WTC11 (cell line): ENCODE data around the gene ASTN1.

Source experiments
- CBFB ChIP-seq: sonication (generic); formaldehyde crosslinking; IDR thresholded peaks from 2 replicates; pipeline ENCODE4 v1.8.1; 2022; ENCODE audit warnings: mild to moderate bottlenecking, low read depth, missing genetic modification reagents
- SMAD3 ChIP-seq: sonication (generic); formaldehyde crosslinking; IDR thresholded peaks from 2 replicates; pipeline ENCODE4 v1.8.0; 2022; ENCODE audit warnings: missing genetic modification reagents, mild to moderate bottlenecking, borderline replicate concordance
- TF ChIP-seq, protein P1 (sequence below): fragments of 200-600 bp; IDR thresholded peaks from 2 replicates; pipeline ENCODE4 v1.8.0; 2022; ENCODE audit warnings: antibody characterized with exemption
- TF ChIP-seq, protein P2 (sequence below): sonication (generic); formaldehyde crosslinking; IDR thresholded peaks from 2 replicates; pipeline ENCODE4 v1.8.1; 2022; ENCODE audit warnings: low read depth, mild to moderate bottlenecking, moderate library complexity, missing genetic modification reagents, borderline replicate concordance
- TF ChIP-seq, protein P3 (sequence below): sonication (generic); formaldehyde crosslinking; IDR thresholded peaks from 2 replicates; pipeline ENCODE4 v1.8.0; 2022; ENCODE audit warnings: mild to moderate bottlenecking, missing genetic modification reagents
- TF ChIP-seq, protein P4 (sequence below): sonication (generic); formaldehyde crosslinking; IDR thresholded peaks from 2 replicates; pipeline ENCODE4 v1.8.0; 2022; ENCODE audit warnings: mild to moderate bottlenecking, missing genetic modification reagents

DNA sequence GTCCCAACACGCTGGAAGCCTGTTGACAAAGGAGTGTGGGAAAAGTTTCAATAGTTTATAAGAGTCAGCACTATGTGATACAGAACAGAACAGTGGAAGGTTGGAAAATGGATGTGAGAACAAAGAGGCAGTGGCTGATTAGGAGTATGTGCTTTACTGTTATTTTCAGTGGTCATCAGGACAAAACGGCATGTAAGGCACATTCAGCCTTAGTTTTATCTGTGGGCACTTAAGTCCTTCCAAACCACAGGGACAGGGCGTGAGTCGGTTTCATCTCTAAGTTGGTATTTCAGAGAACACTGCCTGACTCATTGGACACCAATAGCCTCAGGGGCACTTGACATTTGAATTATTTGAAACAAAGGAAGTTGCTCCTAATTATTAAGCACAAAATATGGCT, 306.9 kb downstream of the ASTN1 start:
- TF ChIP-seq, protein P1, sequence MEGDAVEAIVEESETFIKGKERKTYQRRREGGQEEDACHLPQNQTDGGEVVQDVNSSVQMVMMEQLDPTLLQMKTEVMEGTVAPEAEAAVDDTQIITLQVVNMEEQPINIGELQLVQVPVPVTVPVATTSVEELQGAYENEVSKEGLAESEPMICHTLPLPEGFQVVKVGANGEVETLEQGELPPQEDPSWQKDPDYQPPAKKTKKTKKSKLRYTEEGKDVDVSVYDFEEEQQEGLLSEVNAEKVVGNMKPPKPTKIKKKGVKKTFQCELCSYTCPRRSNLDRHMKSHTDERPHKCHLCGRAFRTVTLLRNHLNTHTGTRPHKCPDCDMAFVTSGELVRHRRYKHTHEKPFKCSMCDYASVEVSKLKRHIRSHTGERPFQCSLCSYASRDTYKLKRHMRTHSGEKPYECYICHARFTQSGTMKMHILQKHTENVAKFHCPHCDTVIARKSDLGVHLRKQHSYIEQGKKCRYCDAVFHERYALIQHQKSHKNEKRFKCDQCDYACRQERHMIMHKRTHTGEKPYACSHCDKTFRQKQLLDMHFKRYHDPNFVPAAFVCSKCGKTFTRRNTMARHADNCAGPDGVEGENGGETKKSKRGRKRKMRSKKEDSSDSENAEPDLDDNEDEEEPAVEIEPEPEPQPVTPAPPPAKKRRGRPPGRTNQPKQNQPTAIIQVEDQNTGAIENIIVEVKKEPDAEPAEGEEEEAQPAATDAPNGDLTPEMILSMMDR = no peak
- TF ChIP-seq CBFB (CRISPR knock-in tag) (no peak), SMAD3 (CRISPR knock-in tag) (no peak)
- TF ChIP-seq, protein P2, sequence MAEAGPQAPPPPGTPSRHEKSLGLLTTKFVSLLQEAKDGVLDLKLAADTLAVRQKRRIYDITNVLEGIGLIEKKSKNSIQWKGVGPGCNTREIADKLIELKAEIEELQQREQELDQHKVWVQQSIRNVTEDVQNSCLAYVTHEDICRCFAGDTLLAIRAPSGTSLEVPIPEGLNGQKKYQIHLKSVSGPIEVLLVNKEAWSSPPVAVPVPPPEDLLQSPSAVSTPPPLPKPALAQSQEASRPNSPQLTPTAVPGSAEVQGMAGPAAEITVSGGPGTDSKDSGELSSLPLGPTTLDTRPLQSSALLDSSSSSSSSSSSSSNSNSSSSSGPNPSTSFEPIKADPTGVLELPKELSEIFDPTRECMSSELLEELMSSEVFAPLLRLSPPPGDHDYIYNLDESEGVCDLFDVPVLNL (CRISPR knock-in tag) = no peak
- TF ChIP-seq, protein P3, sequence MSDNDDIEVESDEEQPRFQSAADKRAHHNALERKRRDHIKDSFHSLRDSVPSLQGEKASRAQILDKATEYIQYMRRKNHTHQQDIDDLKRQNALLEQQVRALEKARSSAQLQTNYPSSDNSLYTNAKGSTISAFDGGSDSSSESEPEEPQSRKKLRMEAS (CRISPR knock-in tag) = no peak
- TF ChIP-seq, protein P4, sequence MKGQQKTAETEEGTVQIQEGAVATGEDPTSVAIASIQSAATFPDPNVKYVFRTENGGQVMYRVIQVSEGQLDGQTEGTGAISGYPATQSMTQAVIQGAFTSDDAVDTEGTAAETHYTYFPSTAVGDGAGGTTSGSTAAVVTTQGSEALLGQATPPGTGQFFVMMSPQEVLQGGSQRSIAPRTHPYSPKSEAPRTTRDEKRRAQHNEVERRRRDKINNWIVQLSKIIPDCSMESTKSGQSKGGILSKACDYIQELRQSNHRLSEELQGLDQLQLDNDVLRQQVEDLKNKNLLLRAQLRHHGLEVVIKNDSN = no peak
